Stimulated activated naive CD4-positive, alpha-beta T cell (primary cell): ENCODE data around the gene ZMAT5.

Experiments used
- DNase-seq, 6 experiments: peaks; one replicate each; lab custom pipeline; 2025; lab: John Stamatoyannopoulos, UW

Gene ZMAT5

GRCh38 chr22:29729161-29729560, 37.6 kb downstream of the ZMAT5 start:
- DNase-seq: no peak

DNA sequence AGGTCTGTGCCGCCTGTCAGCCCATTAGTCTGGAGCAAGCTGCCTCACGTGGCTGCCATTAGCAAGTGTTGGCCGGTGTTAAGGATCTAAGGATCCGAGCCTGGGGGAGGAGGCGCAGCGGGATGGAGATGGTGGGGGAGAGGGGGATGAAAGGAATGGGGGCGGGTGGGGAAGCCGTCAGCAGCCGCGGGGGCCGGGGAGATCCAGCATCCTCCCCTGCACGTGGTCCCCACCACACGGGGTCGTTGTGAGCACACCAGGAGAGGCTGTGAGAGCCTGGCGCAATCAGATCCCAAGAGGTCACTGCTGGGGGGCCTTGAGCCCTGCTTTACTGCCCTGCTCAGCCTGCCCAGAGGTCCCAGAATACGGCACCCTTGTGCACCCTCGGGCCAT, 39.7 kb downstream of the ZMAT5 start:
- DNase-seq: no peak

GRCh38 chr22:29726512-29727130, 40.2 kb downstream of the ZMAT5 start:
- DNase-seq: no peak

- no peak for DNase-seq
Observed at GRCh38 chr22:29726106-29726505, 40.7 kb downstream of the ZMAT5 start.

GRCh38 chr22:29724843-29725242, 42.0 kb downstream of the ZMAT5 start:
- no peak for DNase-seq

- DNase-seq: no peak
Observed at GRCh38 chr22:29723766-29724165, 43.0 kb downstream of the ZMAT5 start.

- no peak for DNase-seq
Observed at GRCh38 chr22:29722587-29722986, 44.2 kb downstream of the ZMAT5 start.

DNA sequence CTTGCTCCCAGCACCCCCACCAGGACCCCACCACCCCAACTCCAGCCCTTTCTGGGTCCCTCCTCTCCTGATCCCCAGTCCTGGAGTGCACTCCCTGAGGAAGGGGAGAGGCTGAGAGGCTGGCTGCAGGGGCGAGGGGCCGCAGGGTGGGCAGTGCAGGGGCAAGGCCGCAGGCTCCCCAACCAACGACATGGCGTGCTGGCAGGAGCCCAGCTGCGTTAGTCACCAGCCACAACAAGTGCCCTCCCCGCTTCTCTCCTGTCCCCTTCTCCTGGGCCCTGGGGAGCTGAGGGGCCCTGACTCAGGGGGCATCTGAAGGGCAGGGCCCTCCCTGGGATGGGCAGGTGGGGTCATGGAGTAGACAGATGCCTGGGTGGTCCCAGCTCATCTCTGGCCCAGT, 44.7 kb downstream of the ZMAT5 start:
- no peak for DNase-seq

DNA sequence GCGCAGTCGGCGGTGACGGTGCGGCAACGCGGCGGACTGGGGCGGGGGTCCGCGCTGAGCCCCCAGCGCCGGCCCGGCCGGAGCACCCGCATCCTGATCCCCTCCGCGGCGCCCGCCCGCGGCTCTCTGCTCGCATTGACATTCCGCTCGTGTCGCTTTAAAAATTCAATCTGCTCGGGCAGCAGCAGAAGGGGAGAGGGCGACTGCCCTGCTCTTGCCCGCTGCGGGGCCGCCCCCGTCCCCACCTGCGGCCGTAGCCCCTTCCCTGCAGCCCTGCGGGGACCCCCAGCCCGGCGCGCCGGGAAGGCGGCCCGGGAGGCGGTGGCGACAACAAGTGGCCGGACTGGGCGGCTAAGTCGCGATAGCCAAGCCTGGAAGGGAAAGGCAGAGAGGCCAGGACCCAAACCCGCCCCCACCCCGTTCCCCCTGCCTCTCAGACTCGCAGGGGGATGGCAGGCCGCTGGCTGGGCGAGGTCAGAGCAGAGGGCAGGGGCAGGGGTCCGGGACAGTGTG, 45.9 kb downstream of the ZMAT5 start:
- DNase-seq: no peak

- DNase-seq: no peak
Observed at GRCh38 chr22:29719899-29720645, 46.7 kb downstream of the ZMAT5 start, which contains the start of gene CABP7. CABP7 (plus strand) TSS chr22:29720003; CDS start chr22:29720425, 422 bp downstream.

DNA sequence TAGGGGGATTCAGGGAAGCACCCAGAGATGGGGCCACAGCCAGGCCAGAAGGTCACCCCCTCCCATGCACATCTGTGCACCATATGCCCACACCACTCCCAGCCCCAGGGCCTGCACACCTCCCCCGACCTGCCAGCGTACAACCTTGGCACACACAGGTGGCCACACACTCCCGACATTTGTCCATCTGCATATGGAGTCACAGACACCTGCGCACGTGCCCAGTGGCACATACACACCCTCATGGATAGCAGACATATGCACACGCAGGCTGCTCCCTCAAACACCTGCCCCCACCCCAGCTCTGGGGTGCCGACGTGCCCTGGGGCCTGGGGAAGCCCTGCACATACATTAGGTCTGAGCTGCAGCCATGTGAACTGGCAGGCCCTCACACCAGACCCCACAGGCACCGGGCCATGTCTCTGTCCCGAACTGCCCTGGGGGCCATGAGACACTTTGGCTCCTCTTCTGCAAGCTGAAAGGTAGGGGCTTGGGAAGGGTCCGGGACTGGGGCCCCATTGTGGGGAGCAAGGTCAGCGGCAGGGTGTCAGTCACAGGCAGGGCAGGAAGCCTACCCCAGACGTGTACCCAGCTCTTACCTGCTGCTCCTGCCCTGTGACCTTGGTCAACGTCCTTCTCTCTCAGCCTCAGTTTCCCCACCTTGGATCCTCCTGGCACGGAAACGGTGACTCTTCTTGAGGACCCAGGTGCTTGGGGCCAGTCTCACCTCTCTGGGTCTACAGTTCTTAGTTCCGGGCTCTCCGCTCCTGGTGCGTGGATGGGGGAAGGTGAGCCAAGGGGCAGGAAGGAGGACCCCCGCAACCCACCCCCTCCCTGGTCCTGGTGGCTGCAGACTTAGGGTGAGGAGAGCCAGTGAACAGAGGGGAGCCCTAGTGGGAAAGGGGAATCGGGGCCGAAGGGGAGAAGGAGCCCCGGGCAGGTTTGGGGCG, 47.6 kb downstream of the ZMAT5 start:
- DNase-seq: no peak

- DNase-seq: no peak
Observed at GRCh38 chr22:29717789-29718188, 49.0 kb downstream of the ZMAT5 start.

DNA sequence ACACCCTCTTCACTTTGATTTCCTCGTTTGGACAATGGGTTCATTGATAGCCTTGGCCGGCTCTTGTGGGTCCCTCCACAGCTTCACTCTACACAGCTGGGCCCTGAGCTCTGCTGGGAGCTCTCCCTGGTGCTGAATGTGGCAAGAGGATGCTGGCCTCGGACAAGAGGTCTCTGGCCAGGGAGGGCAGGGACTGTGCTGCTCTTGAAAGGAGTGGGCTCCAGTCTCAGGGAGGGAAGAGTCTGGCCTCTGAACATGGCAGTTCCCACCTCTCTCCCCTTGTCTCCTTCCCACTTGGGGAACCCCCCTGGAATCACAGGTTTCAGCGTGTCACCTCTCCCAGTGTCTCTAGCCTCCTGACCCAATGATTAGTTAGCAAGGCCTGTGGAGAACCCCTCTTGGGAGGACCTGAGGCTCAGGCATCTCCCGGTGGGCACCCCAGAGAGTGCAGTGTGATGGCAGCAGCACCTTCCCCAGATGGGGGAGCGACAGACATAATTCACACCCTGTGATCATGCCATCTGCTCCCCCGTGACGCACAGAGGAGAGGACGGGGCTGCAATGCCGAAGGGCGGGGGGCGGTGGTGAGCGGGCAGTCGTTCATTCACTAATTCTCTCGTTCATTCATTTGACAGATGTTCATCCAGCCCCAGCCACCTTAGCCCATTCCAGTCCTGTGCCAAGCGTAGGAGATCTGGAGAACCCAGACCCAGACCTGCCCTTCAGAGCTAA, 49.8 kb downstream of the ZMAT5 start:
- DNase-seq: no peak

DNA sequence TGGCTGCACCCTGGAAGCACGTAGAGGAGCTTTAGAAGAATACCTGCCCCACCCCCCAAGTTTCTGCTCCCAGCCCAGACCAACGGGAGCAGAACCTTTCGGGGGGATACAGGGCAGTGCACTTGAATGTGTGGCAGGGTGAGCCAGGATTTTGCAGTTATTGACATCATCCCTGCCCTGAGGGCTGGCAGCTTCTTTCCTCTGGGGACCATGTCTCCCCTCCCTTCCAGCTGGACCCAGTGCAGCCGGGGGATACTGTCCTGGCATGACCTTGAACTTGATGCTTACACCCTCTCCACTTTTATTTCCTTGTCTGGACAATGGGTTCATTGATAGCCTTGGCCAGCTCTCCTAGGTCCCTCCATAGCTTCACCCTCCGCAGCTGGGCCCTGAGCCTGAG, 51.1 kb downstream of the ZMAT5 start:
- DNase-seq: no peak

- DNase-seq: no peak
Observed at GRCh38 chr22:29715240-29715639, 51.6 kb downstream of the ZMAT5 start.

- no peak for DNase-seq
Observed at GRCh38 chr22:29713156-29713727, 53.6 kb downstream of the ZMAT5 start.

DNA sequence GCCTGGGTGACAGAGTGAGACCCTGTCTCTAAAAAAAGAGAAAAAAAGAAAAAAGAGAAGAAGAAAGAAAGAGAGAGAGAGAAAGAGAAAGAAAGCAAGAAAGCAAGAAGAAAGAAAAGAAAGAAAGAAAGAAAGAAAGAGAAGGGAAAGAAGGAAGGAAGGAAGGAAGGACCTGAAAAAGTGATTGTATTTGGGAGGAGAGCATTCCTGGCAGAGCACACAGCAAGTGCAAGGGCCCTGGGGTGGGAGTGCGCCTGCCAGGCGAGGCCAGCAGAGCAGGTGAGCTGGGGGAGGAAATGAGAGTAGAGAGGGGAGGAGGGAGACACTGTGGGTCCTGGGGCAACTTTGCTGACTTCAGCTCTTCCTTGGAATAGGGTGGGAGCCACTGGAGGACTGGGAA, 54.7 kb downstream of the ZMAT5 start:
- no peak for DNase-seq

DNA sequence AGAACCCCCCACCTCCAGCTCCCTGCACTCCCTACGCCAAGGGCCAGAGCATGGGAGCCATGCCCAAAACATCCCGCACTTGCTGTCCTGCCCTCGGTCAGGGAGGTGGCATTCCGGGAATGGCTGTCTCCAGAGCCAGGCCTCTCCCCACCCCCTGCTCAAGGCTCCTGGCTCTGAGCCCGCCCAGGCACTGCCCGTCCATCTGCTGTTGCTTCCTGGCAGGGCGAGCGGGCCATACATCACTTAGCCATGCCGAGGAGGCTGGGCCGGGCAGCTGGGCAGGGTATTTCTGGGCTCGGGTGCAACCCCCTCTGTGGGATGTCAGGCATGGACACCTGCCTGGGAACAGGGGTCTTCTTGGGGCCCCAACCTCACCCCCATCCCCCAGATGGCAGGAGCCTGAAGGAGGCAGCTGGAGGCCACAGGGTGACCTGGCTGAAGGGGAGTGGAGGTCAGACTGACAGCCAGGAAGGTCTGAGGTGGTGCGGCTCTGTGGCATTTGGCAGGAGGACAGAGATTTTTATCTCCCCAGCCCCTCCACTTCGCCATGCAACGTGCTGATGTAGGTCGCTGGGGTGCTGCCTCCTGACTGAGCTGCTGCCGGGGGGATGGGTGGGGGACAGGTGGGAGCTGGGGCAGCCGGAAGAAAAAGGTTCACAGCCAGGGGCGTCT, 55.7 kb downstream of the ZMAT5 start:
- DNase-seq: no peak

DNA sequence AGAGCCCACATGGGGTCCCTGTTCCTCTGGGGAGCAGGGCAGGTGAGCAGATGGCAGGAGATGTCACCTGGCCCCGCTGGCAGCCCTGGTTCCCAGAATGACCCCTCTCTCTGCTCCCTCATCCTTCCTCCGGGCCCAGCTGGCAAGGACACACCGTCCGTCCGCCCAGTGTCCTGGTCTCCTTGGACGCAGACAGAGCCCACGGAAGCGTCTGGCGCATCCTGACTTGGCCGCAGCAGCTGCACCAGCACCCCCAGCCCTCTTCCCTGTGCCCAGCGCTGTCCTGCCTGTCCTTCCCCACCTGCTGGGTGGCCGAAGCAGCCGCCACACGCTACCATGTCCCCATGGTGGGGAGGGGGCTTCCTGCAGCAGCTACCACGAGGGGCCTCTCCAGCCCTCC, 56.6 kb downstream of the ZMAT5 start:
- no peak for DNase-seq

- no peak for DNase-seq
Observed at GRCh38 chr22:29707471-29707870, 59.3 kb downstream of the ZMAT5 start.

DNA sequence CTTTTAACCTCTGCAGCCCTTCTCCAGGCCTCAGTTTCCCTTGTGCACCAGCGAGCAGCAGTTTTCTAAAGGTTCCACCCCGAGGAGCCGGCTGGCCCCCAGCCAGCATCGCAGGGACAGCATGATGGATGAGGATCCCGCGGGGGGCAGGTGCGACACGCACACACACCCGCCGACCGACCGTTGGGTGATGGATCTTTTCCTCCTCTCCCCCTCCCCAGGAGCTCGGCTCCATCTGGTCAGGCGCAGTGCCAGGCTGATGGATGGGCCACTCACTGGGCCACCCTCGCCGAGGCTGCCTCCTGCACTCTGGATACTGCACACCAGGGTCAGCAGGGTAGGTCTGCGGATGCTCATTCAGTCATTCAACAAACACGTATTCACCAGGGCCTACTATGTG, 59.8 kb downstream of the ZMAT5 start:
- no peak for DNase-seq
